Heart left ventricle (tissue), 13 donors: ENCODE results near the gene R3HDML.

Experiments used
- CTCF ChIP-seq, 12 donors: fragments of 200-600 bp; sonication (generic) in 4 of 12; IDR thresholded peaks; one replicate each; pipeline versions ENCODE4 v1.5.0 to v1.8.0; 2018 to 2022; ENCODE audit warnings: antibody characterized with exemption in 12 of 12, mild to moderate bottlenecking in 5 of 12
- POLR2A ChIP-seq, 2 donors: fragments of 450-650 bp; IDR thresholded peaks; one replicate each; pipeline ENCODE4 v1.6.1; 2017; ENCODE audit warnings: antibody characterized with exemption in 2 of 2, mild to moderate bottlenecking in 2 of 2, moderate library complexity in 2 of 2
- donor health status: ischemic (EF 13 %, LVEDD 7.1; RV severe dilation, severe dysfunction).
- donor health status: DM: no; HTN: yes; CAD: no.
- donor health status: DM: no; HTN: no; CAD: no.
- donor health status: ischemic (EF 25% LVEDD 6.9; RV normal size, moderate dysfunction).
- donor health status: ischemic (EF 25% LVEDD 5.7; RV mildly dilated, moderate dysfunction).
- donor health status: ischemic (EF 35%, LVEDD 5.7; RV mildly dilated, moderate dysfunction).
- donor health status: nonischemic (EF 11% LVEDD 7.7; RV severe dilation, severe dysfunction).
- donor health status: DM: yes; HTN: yes; CAD: no.
- donor health status: PGD.
- donor health status: ischemic (EF 29% LVEDD 5.4; RV normal size, mild dysfunction).
- donor health status: nonischemic (EF 23%, LVEDD 6.1; RV moderate dilation, normal function).

- no peak for TF ChIP-seq POLR2A (IDR thresholded peaks at IDR 0.05)
- TF ChIP-seq CTCF (IDR thresholded peaks at IDR 0.05), result no peak
Observed at GRCh38 chr20:44296011-44296410, 40.8 kb upstream of the R3HDML start.
